Type B pancreatic cell (in vitro differentiated cells): ENCODE data around the gene EXOC4. TPM values are rescaled to one million over a fixed set of nuclear protein-coding genes. Genes with fewer than 3 reads are reported as not detected.

Experiments used
- DNase-seq: peaks from one replicate; pipeline ENCODE4 v3.0.0; 2021; ENCODE audit warnings: mixed read lengths; ENCODE audit not compliant: unreplicated experiment; ENCODE audit errors: extremely low spot score
- H3K27ac Mint-ChIP-seq: 2 replicates; pipeline ENCODE4 v1.8.0; 2021; ENCODE audit warnings: mild to moderate bottlenecking, mixed read lengths
- H3K27me3 Mint-ChIP-seq: 2 replicates; pipeline ENCODE4 v1.8.0; 2021; ENCODE audit warnings: mixed read lengths
- H3K36me3 Mint-ChIP-seq: 2 replicates; pipeline ENCODE4 v1.8.0; 2021; ENCODE audit warnings: mixed read lengths
- H3K4me1 Mint-ChIP-seq: one replicate; pipeline ENCODE4 v1.8.0; 2021; ENCODE audit warnings: mixed read lengths; ENCODE audit not compliant: unreplicated experiment
- H3K4me3 Mint-ChIP-seq: 2 replicates; pipeline ENCODE4 v1.8.0; 2021; ENCODE audit warnings: mild to moderate bottlenecking, mixed read lengths
- H3K9me3 Mint-ChIP-seq: 2 replicates; pipeline ENCODE4 v1.8.0; 2021; ENCODE audit warnings: mixed read lengths
- CTCF ChIP-seq: fragments of 200-600 bp; sonication (generic); conservative IDR thresholded peaks from 2 replicates; pipeline ENCODE4 v1.5.0; 2021; ENCODE audit warnings: antibody characterized with exemption, mild to moderate bottlenecking
- total RNA-seq: library from RNA; stranded (reverse); gene quantifications from 2 replicates; pipeline ENCODE4 v1.2.1, GENCODE V29; 2021; ENCODE audit warnings: low replicate concordance

EXOC4 gene
- total RNA-seq, 1 donor from 2014 or later: 95.5 TPM

GRCh38 chr7:133829336-133829897 lies 576.5 kb downstream of the EXOC4 start:
- no peak for DNase-seq
- TF ChIP-seq CTCF: no peak
- no peak overlapping the region for H3K4me3 Mint-ChIP-seq
- peaks cover 14% of the 10 kb centered on the region for H3K36me3 Mint-ChIP-seq
- no peak overlapping the region for H3K27ac Mint-ChIP-seq
- H3K4me1 Mint-ChIP-seq: no peaks in the 10 kb centered on the region
- H3K9me3 Mint-ChIP-seq: peaks cover 14% of the 10 kb centered on the region
- no peaks in the 10 kb centered on the region for H3K27me3 Mint-ChIP-seq

GRCh38 chr7:133830081-133830480 lies 577.2 kb downstream of the EXOC4 start:
- peaks cover 17% of the 10 kb centered on the region for H3K36me3 Mint-ChIP-seq
- no peak overlapping the region for H3K4me3 Mint-ChIP-seq
- no peak for DNase-seq
- TF ChIP-seq CTCF: no peak
- H3K9me3 Mint-ChIP-seq: peaks cover 14% of the 10 kb centered on the region
- H3K27me3 Mint-ChIP-seq: no peaks in the 10 kb centered on the region
- no peaks in the 10 kb centered on the region for H3K4me1 Mint-ChIP-seq
- no peak overlapping the region for H3K27ac Mint-ChIP-seq

- Mint-ChIP-seq H3K27ac (no peak overlapping the region), H3K36me3 (peaks cover 17% of the 10 kb centered on the region), H3K9me3 (peaks cover 10% of the 10 kb centered on the region), H3K27me3 (no peaks in the 10 kb centered on the region), H3K4me1 (peaks cover 15% of the 10 kb centered on the region), H3K4me3 (no peak overlapping the region)
- no peak for TF ChIP-seq CTCF
- no peak for DNase-seq
Observed at GRCh38 chr7:133836666-133837065, 583.8 kb downstream of the EXOC4 start.

GRCh38 chr7:133837224-133837623 lies 584.3 kb downstream of the EXOC4 start:
- H3K4me1 Mint-ChIP-seq: peaks cover 15% of the 10 kb centered on the region
- DNase-seq: no peak
- peaks cover 13% of the 10 kb centered on the region for H3K36me3 Mint-ChIP-seq
- H3K4me3 Mint-ChIP-seq: no peak overlapping the region
- no peaks in the 10 kb centered on the region for H3K27me3 Mint-ChIP-seq
- TF ChIP-seq CTCF: no peak
- H3K9me3 Mint-ChIP-seq: peaks cover 5% of the 10 kb centered on the region
- H3K27ac Mint-ChIP-seq: peak overlapping the region; percentile 12

- Mint-ChIP-seq H3K36me3 (peaks cover 7% of the 10 kb centered on the region), H3K27me3 (no peaks in the 10 kb centered on the region), H3K9me3 (no peaks in the 10 kb centered on the region), H3K27ac (no peak overlapping the region), H3K4me1 (peaks cover 15% of the 10 kb centered on the region), H3K4me3 (no peak overlapping the region)
- no peak for TF ChIP-seq CTCF
- DNase-seq: no peak
Observed at GRCh38 chr7:133839121-133839520, 586.2 kb downstream of the EXOC4 start.

- Mint-ChIP-seq H3K27me3 (no peaks in the 10 kb centered on the region), H3K9me3 (no peaks in the 10 kb centered on the region), H3K4me3 (no peak overlapping the region), H3K27ac (no peak overlapping the region), H3K36me3 (no peaks in the 10 kb centered on the region), H3K4me1 (peaks cover 1% of the 10 kb centered on the region)
- no peak for TF ChIP-seq CTCF
- DNase-seq: no peak
Observed at GRCh38 chr7:133843341-133843740, 590.5 kb downstream of the EXOC4 start.
